AG10803 (cell line): ENCODE data around the gene ACTC1.

Source experiments
- DNase-seq: peaks from one replicate; pipeline ENCODE4 v3.0.0; 2010; ENCODE audit warnings: low read depth
- H3K4me3 ChIP-seq: 2 replicates; pipeline ENCODE4 v1.5.1; 2011; ENCODE audit warnings: mild to moderate bottlenecking, low read length, control low read depth
- TF ChIP-seq, protein P1 (sequence below): conservative IDR thresholded peaks from 2 replicates; pipeline ENCODE4 v1.5.1; 2011; ENCODE audit warnings: mild to moderate bottlenecking, low read length, control low read depth, inconsistent platforms

ACTC1 gene

DNA sequence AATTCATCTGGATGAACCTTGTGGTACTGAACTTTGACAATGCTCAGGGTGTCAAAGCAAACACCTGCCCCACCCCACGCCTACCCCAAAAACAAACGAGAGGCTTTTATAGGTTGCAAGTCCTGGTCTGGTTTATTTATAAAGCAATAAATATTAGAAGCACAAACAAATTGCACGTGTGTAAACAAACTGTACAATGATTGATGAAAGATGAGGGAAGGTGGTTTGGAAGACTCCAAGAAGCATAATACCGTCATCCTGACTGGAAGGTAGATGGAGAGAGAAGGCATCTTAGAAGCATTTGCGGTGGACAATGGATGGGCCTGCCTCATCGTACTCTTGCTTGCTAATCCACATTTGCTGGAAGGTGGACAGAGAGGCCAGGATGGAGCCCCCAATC is 5.2 kb downstream of the ACTC1 start:
- no peak for DNase-seq
- TF ChIP-seq, protein P1, sequence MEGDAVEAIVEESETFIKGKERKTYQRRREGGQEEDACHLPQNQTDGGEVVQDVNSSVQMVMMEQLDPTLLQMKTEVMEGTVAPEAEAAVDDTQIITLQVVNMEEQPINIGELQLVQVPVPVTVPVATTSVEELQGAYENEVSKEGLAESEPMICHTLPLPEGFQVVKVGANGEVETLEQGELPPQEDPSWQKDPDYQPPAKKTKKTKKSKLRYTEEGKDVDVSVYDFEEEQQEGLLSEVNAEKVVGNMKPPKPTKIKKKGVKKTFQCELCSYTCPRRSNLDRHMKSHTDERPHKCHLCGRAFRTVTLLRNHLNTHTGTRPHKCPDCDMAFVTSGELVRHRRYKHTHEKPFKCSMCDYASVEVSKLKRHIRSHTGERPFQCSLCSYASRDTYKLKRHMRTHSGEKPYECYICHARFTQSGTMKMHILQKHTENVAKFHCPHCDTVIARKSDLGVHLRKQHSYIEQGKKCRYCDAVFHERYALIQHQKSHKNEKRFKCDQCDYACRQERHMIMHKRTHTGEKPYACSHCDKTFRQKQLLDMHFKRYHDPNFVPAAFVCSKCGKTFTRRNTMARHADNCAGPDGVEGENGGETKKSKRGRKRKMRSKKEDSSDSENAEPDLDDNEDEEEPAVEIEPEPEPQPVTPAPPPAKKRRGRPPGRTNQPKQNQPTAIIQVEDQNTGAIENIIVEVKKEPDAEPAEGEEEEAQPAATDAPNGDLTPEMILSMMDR, result no peak
- no peak overlapping the region for H3K4me3 ChIP-seq

GRCh38 chr15:34789326-34789725 is 6.0 kb downstream of the ACTC1 start:
- no peak for DNase-seq
- TF ChIP-seq, protein P1, result no peak
- no peak overlapping the region for H3K4me3 ChIP-seq

DNA sequence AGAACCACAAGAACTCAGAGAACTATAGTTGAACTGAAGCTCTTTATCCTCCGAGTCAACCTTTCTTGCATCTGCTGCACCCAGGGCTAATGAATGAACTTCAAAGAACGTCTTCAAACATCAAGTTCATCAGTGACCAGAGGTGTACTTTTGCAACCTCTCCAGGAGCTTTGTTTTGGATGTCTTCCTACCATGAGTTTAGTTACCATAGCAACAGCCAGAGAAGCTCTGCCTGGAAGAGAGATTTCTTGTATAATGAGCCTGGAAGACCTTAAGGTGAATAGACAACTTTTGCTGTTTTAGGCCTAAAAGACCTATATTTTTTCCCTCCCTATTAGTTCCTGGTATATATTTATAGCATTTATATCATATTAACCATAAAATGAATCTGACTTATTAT is 9.1 kb downstream of the ACTC1 start:
- DNase-seq, result no peak
- TF ChIP-seq, protein P1, result no peak

GRCh38 chr15:34783991-34784390 is 11.4 kb downstream of the ACTC1 start:
- DNase-seq, result no peak
- TF ChIP-seq, protein P1, result no peak
- H3K4me3 ChIP-seq, result no peak overlapping the region

More for the DNA sequence above, 9.1 kb downstream of the ACTC1 start:
- no peak overlapping the region for H3K4me3 ChIP-seq

DNA sequence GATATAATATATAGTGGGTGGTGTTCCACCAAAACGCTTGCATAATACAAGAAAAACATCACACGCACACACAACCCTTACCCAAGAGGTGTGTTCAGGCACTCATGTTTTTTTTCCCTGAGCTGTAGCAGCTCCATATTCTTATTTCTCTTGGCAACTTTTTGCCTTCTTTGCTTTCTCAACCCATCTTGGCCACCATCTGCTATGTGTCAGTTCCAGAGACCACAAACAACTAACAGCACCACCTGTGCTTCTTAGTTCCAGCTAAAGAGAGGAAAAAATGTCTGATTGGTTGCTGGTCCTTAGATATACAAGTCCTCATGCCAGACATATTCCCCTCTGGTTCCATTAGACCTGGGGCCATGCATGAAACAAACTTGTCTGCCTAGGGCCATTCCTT is 11.9 kb downstream of the ACTC1 start:
- DNase-seq, result no peak
- TF ChIP-seq, protein P1, result no peak
- H3K4me3 ChIP-seq, result no peak overlapping the region

DNA sequence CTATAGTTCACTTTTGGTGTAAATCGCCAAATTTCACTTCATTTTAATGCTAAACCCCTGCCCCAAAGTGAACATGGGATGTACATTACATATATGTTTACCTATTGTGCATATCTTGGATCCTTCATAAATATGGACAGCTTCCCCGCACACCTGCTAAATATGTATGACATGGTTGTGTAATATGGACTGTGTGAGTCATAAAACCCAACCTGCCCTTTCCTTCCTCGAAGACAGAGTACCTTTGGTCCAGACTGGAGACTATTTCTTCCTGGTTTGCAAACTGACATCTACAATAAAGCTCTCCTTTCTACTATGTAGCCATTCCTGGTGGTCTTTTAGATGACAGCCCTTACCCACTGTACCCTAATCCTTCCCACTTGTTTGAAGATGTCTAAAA is 12.4 kb downstream of the ACTC1 start:
- no peak overlapping the region for H3K4me3 ChIP-seq
- DNase-seq, result no peak
- TF ChIP-seq, protein P1, result no peak

GRCh38 chr15:34780725-34781124 is 14.6 kb downstream of the ACTC1 start:
- DNase-seq, result no peak
- TF ChIP-seq, protein P1, result no peak

More at GRCh38 chr15:34780725-34781124, 14.6 kb downstream of the ACTC1 start:
- H3K4me3 ChIP-seq, result no peak overlapping the region
